IPS-20b (cell line): ENCODE data around the gene ORC6.

ENCODE experiments used
- H3K27ac ChIP-seq: one replicate; pipeline ENCODE4 v1.5.1; 2013; ENCODE audit warnings: low read length
- H3K27me3 ChIP-seq: 2 replicates; pipeline ENCODE4 v1.6.1; 2013; ENCODE audit warnings: mild to moderate bottlenecking, low read length, inconsistent platforms; ENCODE audit not compliant: insufficient read depth
- H3K36me3 ChIP-seq: 2 replicates; pipeline ENCODE4 v1.6.1; 2013; ENCODE audit warnings: low read depth, mild to moderate bottlenecking, inconsistent platforms, low read length, moderate library complexity; ENCODE audit not compliant: insufficient read depth
- H3K4me1 ChIP-seq: 2 replicates; pipeline ENCODE4 v1.6.1; 2013; ENCODE audit warnings: mild to moderate bottlenecking, control low read depth, inconsistent platforms, low read length, moderate library complexity; ENCODE audit not compliant: insufficient read depth
- H3K4me3 ChIP-seq: 2 replicates; pipeline ENCODE4 v1.5.1; 2013; ENCODE audit warnings: mild to moderate bottlenecking, low read length, inconsistent platforms
- H3K9ac ChIP-seq: 2 replicates; pipeline ENCODE4 v1.6.1; 2013; ENCODE audit warnings: low read depth, mild to moderate bottlenecking, inconsistent platforms, low read length, moderate library complexity
- H3K9me3 ChIP-seq: 2 replicates; pipeline ENCODE4 v1.6.1; 2013; ENCODE audit warnings: mild to moderate bottlenecking, low read depth, low read length, inconsistent platforms; ENCODE audit not compliant: insufficient read depth

Gene ORC6

DNA sequence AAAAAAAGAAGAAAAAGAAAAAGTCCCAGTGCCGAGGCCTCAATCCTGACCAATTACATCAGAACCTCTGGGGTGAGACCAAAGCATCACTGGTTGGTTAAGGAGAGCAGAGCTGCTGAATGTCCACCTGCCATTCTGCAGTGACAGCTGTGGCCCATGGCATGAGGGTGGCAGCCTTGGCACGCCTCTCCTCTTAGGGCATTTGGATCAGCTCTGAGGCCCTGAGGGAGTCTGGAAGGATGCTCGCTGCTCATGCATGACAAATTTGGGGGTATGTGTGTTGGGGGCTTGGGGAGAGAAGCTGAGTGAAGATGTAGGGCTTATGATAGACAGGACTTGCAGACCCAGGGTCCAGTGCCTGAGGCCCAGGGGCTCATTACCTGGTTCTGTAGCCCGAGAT is 32.4 kb downstream of the ORC6 start:
- Histone ChIP-seq H3K27me3 (no peaks in the 10 kb centered on the region), H3K9me3 (peaks cover 11% of the 10 kb centered on the region; the same call in 1 of the 2 replicates), H3K36me3 (no peaks in the 10 kb centered on the region), H3K4me3 (no peak overlapping the region), H3K4me1 (no peaks in the 10 kb centered on the region), H3K27ac (no peak overlapping the region), H3K9ac (no peak overlapping the region)

DNA sequence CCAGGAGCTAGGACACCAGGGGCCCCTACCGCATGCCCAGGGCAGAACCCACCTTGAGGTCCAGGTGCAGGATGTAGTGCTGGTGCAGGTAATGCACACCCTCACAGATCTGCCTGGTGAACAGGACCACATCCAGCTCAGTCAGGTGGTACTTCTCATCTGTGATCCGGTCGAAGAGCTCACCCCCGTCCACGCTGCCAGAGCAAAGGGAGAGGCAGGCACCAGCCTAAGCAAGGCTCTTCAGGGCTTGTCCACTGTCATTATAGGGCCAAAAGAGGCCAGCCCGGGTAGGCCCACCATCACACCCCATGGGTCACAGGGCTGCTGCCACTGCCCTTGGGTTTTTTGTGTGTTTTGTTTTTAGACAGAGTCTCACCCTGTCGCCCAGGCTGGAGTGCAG is 37.7 kb downstream of the ORC6 start:
- Histone ChIP-seq H3K4me1 (no peaks in the 10 kb centered on the region), H3K36me3 (no peaks in the 10 kb centered on the region), H3K9me3 (peaks cover 11% of the 10 kb centered on the region; the same call in 1 of the 2 replicates)

DNA sequence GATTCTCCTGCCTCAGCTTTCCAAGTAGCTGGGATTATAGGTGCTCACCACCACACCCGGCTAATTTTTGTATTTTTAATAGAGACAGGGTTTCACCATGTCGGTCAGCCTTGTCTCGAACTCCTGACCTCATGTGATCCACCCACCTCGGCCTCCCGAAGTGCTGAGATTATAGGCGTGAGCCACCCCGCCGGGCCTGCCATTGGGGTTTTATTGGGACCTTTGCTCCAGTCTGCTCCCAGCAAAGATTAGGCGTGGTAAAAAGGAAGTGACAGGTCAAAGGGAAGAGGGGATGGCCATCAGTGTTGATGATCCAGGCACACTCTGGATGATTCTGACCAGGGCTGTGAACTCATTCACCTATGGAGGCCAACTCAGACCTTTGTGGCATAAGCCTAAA is 38.2 kb downstream of the ORC6 start:
- Histone ChIP-seq H3K9me3 (peaks cover 11% of the 10 kb centered on the region; the same call in 1 of the 2 replicates), H3K27ac (no peak overlapping the region), H3K4me3 (no peak overlapping the region), H3K4me1 (no peaks in the 10 kb centered on the region), H3K9ac (no peak overlapping the region), H3K36me3 (no peaks in the 10 kb centered on the region), H3K27me3 (no peaks in the 10 kb centered on the region)

More for the DNA sequence above, 37.7 kb downstream of the ORC6 start:
- H3K27me3 ChIP-seq, result no peaks in the 10 kb centered on the region
- no peak overlapping the region for H3K4me3 ChIP-seq
- no peak overlapping the region for H3K9ac ChIP-seq
- H3K27ac ChIP-seq, result no peak overlapping the region

GRCh38 chr16:46728806-46729205 is 39.3 kb downstream of the ORC6 start:
- Histone ChIP-seq H3K9ac (no peak overlapping the region), H3K27me3 (no peaks in the 10 kb centered on the region), H3K4me1 (no peaks in the 10 kb centered on the region), H3K9me3 (peaks cover 11% of the 10 kb centered on the region; the same call in 1 of the 2 replicates), H3K4me3 (no peak overlapping the region), H3K27ac (no peak overlapping the region), H3K36me3 (no peaks in the 10 kb centered on the region)

DNA sequence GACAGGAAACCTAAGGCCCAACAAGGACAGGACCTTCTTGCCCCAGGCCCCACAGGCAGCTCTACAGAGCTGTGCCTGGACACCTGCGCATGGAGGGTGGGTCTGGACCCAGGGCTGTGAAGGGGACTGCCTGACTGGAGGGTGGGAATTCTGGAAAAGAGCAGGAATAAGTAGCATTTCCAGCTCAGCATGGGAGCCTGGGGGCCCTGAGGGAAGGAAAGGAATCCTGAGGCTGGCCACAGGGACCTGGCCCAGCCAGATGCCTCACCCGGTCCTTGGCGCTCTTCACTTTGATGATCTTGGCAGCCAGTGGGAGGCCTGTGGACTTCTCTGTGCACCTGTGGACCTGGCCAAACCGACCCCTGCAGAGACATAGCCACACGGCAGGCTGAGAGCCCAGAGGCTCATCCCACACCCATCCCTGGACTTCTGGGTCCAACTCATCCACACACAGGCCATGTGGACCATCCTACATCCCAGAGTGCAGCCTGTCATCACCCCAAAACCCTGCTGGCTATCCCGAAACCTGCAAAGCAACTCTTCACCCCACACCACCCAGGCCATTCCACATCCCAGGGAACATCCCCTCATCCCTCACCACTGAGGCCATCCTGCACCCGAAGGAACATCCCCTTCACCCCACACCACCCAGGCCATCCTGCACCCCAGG is 40.0 kb downstream of the ORC6 start:
- no peaks in the 10 kb centered on the region for H3K27me3 ChIP-seq
- H3K9me3 ChIP-seq, result peaks cover 8% of the 10 kb centered on the region; the same call in 1 of the 2 replicates
- H3K27ac ChIP-seq, result no peak overlapping the region
- no peaks in the 10 kb centered on the region for H3K36me3 ChIP-seq
- H3K4me3 ChIP-seq, result no peak overlapping the region
- H3K9ac ChIP-seq, result no peak overlapping the region
- H3K4me1 ChIP-seq, result no peaks in the 10 kb centered on the region

GRCh38 chr16:46730126-46730525 is 40.7 kb downstream of the ORC6 start:
- no peaks in the 10 kb centered on the region for H3K27me3 ChIP-seq
- peaks cover 4% of the 10 kb centered on the region; the same call in 1 of the 2 replicates for H3K9me3 ChIP-seq
- H3K27ac ChIP-seq, result no peak overlapping the region
- no peaks in the 10 kb centered on the region for H3K36me3 ChIP-seq
- H3K4me1 ChIP-seq, result no peaks in the 10 kb centered on the region
- H3K4me3 ChIP-seq, result no peak overlapping the region
- H3K9ac ChIP-seq, result no peak overlapping the region

GRCh38 chr16:46730801-46731690 is 41.6 kb downstream of the ORC6 start:
- H3K27me3 ChIP-seq, result no peaks in the 10 kb centered on the region
- no peaks in the 10 kb centered on the region for H3K36me3 ChIP-seq
- H3K4me1 ChIP-seq, result no peaks in the 10 kb centered on the region
- no peak overlapping the region for H3K27ac ChIP-seq
- no peaks in the 10 kb centered on the region for H3K9me3 ChIP-seq
- H3K9ac ChIP-seq, result no peak overlapping the region
- no peak overlapping the region for H3K4me3 ChIP-seq

DNA sequence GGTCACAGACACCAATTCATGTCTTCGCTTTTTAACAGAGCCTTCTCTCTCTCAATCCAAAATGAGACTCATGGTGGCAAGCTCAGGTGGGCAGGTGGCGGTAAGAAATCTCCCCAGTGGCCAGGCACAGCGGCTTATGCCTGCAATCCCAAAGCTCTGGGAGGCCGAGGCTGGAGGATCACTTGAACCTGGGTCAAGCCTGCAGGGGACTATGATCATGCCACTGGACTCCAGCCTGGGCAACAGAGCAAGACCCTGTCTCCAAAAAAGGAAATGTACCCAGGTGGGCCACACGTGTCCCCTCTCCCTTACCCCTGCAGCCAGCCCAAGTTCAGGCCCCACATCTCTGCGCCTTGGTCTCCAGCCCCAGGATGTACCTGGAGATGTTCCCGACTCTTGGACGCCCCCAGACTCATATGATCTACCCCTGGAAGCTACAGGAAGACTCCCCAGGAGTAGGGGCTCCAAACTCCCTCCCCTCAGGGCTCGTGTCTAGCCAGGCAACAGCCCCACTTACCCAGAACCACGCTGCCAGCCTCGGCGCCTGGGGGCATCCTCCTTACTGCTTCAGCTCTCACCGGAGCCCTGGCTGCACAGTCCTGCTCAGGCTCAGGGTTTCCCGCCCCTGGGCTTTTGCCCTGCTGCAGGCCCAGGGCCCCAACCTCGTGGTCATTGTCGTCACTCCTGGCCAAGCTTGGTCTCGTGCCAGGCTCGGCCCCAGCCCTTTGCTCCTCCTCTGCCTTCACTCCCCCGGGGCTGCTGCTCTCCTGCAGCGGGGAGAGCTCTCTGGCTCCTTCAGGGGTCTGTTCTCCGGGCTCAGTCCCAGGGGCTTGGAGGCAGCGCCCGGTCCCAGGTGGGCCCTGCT is 42.5 kb downstream of the ORC6 start:
- Histone ChIP-seq H3K27me3 (no peaks in the 10 kb centered on the region), H3K9ac (no peak overlapping the region), H3K36me3 (no peaks in the 10 kb centered on the region), H3K4me1 (no peaks in the 10 kb centered on the region), H3K9me3 (no peaks in the 10 kb centered on the region), H3K27ac (no peak overlapping the region), H3K4me3 (no peak overlapping the region)

GRCh38 chr16:46732561-46732960 is 43.1 kb downstream of the ORC6 start:
- H3K36me3 ChIP-seq, result no peaks in the 10 kb centered on the region
- H3K27ac ChIP-seq, result no peak overlapping the region
- no peak overlapping the region for H3K9ac ChIP-seq
- no peaks in the 10 kb centered on the region for H3K9me3 ChIP-seq
- no peaks in the 10 kb centered on the region for H3K4me1 ChIP-seq
- H3K27me3 ChIP-seq, result no peaks in the 10 kb centered on the region
- H3K4me3 ChIP-seq, result no peak overlapping the region

DNA sequence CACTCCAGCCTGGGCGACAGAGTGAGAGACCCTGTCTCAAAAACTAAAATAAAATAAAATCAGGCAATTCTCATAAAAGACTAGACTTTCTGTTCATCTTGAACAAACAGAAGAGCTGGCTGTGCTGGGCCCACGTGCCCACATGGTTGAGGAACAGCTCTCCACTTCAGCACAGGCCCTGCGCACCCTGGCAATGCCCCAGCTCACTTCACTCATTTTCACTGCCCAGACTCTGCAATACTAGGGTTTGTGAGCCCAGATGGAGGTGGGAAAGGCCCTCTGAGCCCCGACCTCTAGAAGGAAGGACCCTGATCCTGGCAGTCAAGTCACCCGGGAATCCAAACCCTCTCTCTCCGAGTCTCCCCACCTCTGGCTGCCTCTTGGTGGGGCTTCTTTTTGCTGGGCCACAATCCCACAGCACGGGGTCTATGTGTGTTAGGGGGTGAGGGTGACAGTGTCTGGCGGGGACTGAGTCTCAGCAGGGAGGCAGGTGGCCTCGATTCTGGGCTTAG is 43.9 kb downstream of the ORC6 start:
- H3K27ac ChIP-seq, result no peak overlapping the region
- no peak overlapping the region for H3K9ac ChIP-seq
- H3K27me3 ChIP-seq, result no peaks in the 10 kb centered on the region
- no peaks in the 10 kb centered on the region for H3K4me1 ChIP-seq
- H3K9me3 ChIP-seq, result no peaks in the 10 kb centered on the region
- H3K4me3 ChIP-seq, result no peak overlapping the region
- no peaks in the 10 kb centered on the region for H3K36me3 ChIP-seq

DNA sequence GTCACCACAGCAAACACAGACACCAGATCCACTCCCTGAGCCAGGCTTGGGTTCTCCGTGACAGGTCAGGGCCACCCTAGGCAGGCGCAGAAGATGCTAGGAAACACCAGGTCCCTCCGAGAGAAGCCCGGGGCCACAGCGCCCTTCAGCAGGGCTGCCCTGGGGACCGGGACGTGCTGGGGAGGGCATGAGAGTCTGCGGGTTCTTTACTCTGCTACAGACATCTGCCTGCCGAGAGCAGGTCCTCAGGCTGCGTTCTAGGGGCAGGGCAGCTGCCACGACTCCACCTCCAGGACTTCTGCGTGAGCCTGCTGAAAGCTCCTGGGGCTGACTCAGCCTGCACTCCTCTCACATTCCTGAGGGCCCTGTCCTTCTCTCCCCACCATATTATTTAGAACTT is 47.2 kb downstream of the ORC6 start:
- H3K4me3 ChIP-seq, result no peak overlapping the region
- no peaks in the 10 kb centered on the region for H3K27me3 ChIP-seq
- no peaks in the 10 kb centered on the region for H3K4me1 ChIP-seq
- H3K27ac ChIP-seq, result no peak overlapping the region
- H3K9ac ChIP-seq, result no peak overlapping the region
- no peaks in the 10 kb centered on the region for H3K9me3 ChIP-seq
- H3K36me3 ChIP-seq, result no peaks in the 10 kb centered on the region
